Measurements from ENCODE around the gene GNG11. TPM values are rescaled to one million over a fixed set of nuclear protein-coding genes. Genes with fewer than 3 reads are reported as not detected.

GNG11 gene
- total RNA-seq, 1 donor from 2014 or later: 0.86 TPM

- no peak overlapping the region for H3K9ac ChIP-seq
- H3K79me2 ChIP-seq (ENCODE audit: low read depth): no peaks in the 10 kb centered on the region
These were observed 26.6 kb downstream of the GNG11 start for GRCh38 chr7:93948106-93948505.

GRCh38 chr7:93948873-93949272 lies 27.3 kb downstream of the GNG11 start:
- no peak overlapping the region for H2AFZ ChIP-seq (replicated peaks)
- H3K9me3 ChIP-seq (ENCODE audit: low read depth): no peaks in the 10 kb centered on the region
- no peak for DNase-seq (ENCODE audit: low spot score)
- Mint-ChIP-seq H3K27ac (no peak overlapping the region), H3K4me3 (no peak overlapping the region), H3K27me3 (ENCODE audit: insufficient read depth, low read depth) (no peaks in the 10 kb centered on the region), H3K9me3 (no peaks in the 10 kb centered on the region), H3K36me3 (no peaks in the 10 kb centered on the region), H3K4me1 (no peaks in the 10 kb centered on the region)
- H4K20me1 ChIP-seq (ENCODE audit: low read depth): no peaks in the 10 kb centered on the region
- no peak overlapping the region for H3K9ac ChIP-seq
- H3K27ac ChIP-seq: no peak overlapping the region
- H3K79me2 ChIP-seq (ENCODE audit: low read depth): no peaks in the 10 kb centered on the region
- no peak overlapping the region for H3K4me2 ChIP-seq
- H3F3A ChIP-seq (ENCODE audit: low read depth): no peaks in the 10 kb centered on the region
- no peak overlapping the region for H3K4me3 ChIP-seq
- no peaks in the 10 kb centered on the region for H3K36me3 ChIP-seq
- TF ChIP-seq CTCF (IDR thresholded peaks at IDR 0.05): no peak
- no peak for TF ChIP-seq EZH2 (IDR thresholded peaks at IDR 0.05)
- TF ChIP-seq EZH2phosphoT487 (IDR thresholded peaks at IDR 0.05): no peak
- no peaks in the 10 kb centered on the region for H3K4me1 ChIP-seq
- no peaks in the 10 kb centered on the region for H3K27me3 ChIP-seq

More at GRCh38 chr7:93948106-93948505, 26.6 kb downstream of the GNG11 start:
- no peak for TF ChIP-seq CTCF (IDR thresholded peaks at IDR 0.05)
- no peak for TF ChIP-seq EZH2 (IDR thresholded peaks at IDR 0.05)
- no peak for TF ChIP-seq EZH2phosphoT487 (IDR thresholded peaks at IDR 0.05)
- no peaks in the 10 kb centered on the region for H3K4me1 ChIP-seq
- H3K27me3 ChIP-seq: no peaks in the 10 kb centered on the region
- no peak overlapping the region for H3K4me3 ChIP-seq
- H3K4me2 ChIP-seq: no peak overlapping the region
- Mint-ChIP-seq H3K4me3 (no peak overlapping the region), H3K27ac (no peak overlapping the region), H3K9me3 (no peaks in the 10 kb centered on the region), H3K4me1 (no peaks in the 10 kb centered on the region), H3K36me3 (no peaks in the 10 kb centered on the region), H3K27me3 (ENCODE audit: insufficient read depth, low read depth) (no peaks in the 10 kb centered on the region)
- no peak overlapping the region for H3K27ac ChIP-seq
- H3F3A ChIP-seq (ENCODE audit: low read depth): no peaks in the 10 kb centered on the region
- no peaks in the 10 kb centered on the region for H3K36me3 ChIP-seq
- H2AFZ ChIP-seq (replicated peaks): no peak overlapping the region
- no peak for DNase-seq (ENCODE audit: low spot score)
- H4K20me1 ChIP-seq (ENCODE audit: low read depth): no peaks in the 10 kb centered on the region
- no peaks in the 10 kb centered on the region for H3K9me3 ChIP-seq (ENCODE audit: low read depth)

GRCh38 chr7:93949423-93949822 lies 27.9 kb downstream of the GNG11 start:
- no peak for DNase-seq (ENCODE audit: low spot score)
- H3K27ac ChIP-seq: no peak overlapping the region
- TF ChIP-seq CTCF (IDR thresholded peaks at IDR 0.05): no peak
- no peak for TF ChIP-seq EZH2phosphoT487 (IDR thresholded peaks at IDR 0.05)
- TF ChIP-seq EZH2 (IDR thresholded peaks at IDR 0.05): no peak
- no peak overlapping the region for H3K4me3 ChIP-seq
- H3K9ac ChIP-seq: no peak overlapping the region
- H3K36me3 ChIP-seq: no peaks in the 10 kb centered on the region
- no peaks in the 10 kb centered on the region for H3K27me3 Mint-ChIP-seq (ENCODE audit: insufficient read depth, low read depth)
- no peaks in the 10 kb centered on the region for H3F3A ChIP-seq (ENCODE audit: low read depth)
- H3K9me3 Mint-ChIP-seq: no peaks in the 10 kb centered on the region
- H3K79me2 ChIP-seq (ENCODE audit: low read depth): no peaks in the 10 kb centered on the region
- no peak overlapping the region for H2AFZ ChIP-seq (replicated peaks)
- no peaks in the 10 kb centered on the region for H3K4me1 Mint-ChIP-seq
- no peaks in the 10 kb centered on the region for H3K36me3 Mint-ChIP-seq
- no peaks in the 10 kb centered on the region for H3K4me1 ChIP-seq
- H3K27ac Mint-ChIP-seq: no peak overlapping the region
- no peak overlapping the region for H3K4me3 Mint-ChIP-seq
- no peaks in the 10 kb centered on the region for H4K20me1 ChIP-seq (ENCODE audit: low read depth)
- H3K27me3 ChIP-seq: no peaks in the 10 kb centered on the region
- no peak overlapping the region for H3K4me2 ChIP-seq
- H3K9me3 ChIP-seq (ENCODE audit: low read depth): no peaks in the 10 kb centered on the region

Measured in neural progenitor cell (in vitro differentiated cells).